ENCODE measurements around the gene RGPD8.

RGPD8 gene

GRCh38 chr2:112339986-112340385, 93.5 kb downstream of the RGPD8 start:
- in situ Hi-C loops (cut with HindIII; ENCODE audit: low sequenced_read_pairs) = loop anchor here (5.0 kb wide), 1 partner anchor 98 kb away; no protein-coding TSS in a partner anchor

DNA sequence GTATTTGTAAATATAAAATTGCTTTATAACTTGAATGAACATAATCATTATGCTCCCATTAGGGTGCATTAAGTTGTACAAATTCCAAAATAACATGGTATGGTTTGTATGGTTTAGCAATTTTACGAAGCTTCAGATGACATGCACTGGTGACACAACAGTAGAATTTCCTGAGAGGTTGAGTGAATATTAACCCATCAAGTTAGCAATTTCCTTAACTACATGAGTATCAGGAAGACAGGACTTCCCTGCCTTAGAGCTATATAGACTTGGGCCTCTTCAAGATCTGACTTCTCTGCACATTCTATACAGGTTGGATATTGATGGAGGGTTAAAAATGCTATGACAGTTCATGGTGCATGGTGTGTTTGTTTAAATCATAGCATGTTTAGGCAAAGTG, 97.8 kb downstream of the RGPD8 start:
- in situ Hi-C loops (cut with HindIII; ENCODE audit: low sequenced_read_pairs) = no loop called here

DNA sequence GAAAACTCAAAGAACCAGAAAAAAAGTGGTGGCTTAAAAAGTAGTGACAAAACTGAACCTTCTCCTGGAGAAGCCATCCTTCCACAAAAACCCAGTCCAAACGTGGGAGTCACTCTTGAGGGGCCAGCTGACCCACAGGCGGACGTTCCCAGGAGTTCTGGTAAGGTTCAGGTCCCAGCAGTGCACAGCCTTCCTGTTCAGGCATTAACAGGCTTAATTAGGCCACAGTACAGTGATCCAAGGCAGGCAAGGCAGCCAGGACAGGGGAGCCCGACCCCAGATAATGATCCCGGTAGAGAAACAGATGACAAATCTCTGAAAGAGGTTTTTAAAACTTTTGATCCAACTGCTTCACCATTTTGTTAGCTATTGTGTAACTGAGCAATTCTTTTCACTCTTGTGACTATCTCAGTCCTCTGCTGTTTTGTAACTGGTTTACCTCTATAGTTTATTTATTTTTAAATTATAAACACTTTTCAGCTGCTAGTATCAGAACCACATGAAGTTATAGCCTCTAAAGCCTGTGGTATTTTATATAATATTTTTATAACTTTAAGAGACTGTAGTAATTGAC, 101.2 kb downstream of the RGPD8 start:
- in situ Hi-C loops (cut with HindIII; ENCODE audit: low sequenced_read_pairs) = no loop called here

GRCh38 chr2:112322919-112323318, 110.5 kb downstream of the RGPD8 start:
- in situ Hi-C loops (cut with HindIII; ENCODE audit: low sequenced_read_pairs) = no loop called here

- in situ Hi-C loops (cut with HindIII; ENCODE audit: low sequenced_read_pairs) = no loop called here
These were observed 111.8 kb downstream of the RGPD8 start for GRCh38 chr2:112321375-112322320.
